K562 (cell line): ENCODE measurements around the gene HSPA1L. TPM values are rescaled to one million over a fixed set of nuclear protein-coding genes. Genes with fewer than 3 reads are reported as not detected.

ENCODE experiments used
- ARID1B ChIP-seq: fragments of 450-650 bp; IDR thresholded peaks from 2 replicates; pipeline ENCODE4 v1.6.1; 2016; ENCODE audit warnings: antibody characterized with exemption, mild to moderate bottlenecking, inconsistent platforms
- ELF4 ChIP-seq: fragments of 450-650 bp; formaldehyde crosslinking; IDR thresholded peaks from 2 replicates; pipeline ENCODE4 v1.4.0; 2022; ENCODE audit warnings: missing genetic modification characterization
- EWSR1 ChIP-seq: fragments of 450-650 bp; IDR thresholded peaks from 2 replicates; pipeline ENCODE4 v1.6.1; 2018; ENCODE audit warnings: borderline replicate concordance, mild to moderate bottlenecking, low read depth, moderate library complexity; ENCODE audit not compliant: partially characterized antibody
- JUND ChIP-seq, 2 experiments: IDR thresholded peaks; 2 replicates in 1 of 2; 3 replicates in 1 of 2; pipeline ENCODE4 v1.6.1; 2011; ENCODE audit warnings: borderline replicate concordance in 2 of 2, low read depth in 2 of 2, low read length in 2 of 2, improper control_type of control experiment in 1 of 2, missing biosample characterization in 1 of 2, missing genetic modification characterization in 1 of 2, missing genetic modification reagents in 1 of 2
- LEF1 ChIP-seq: fragments of 450-650 bp; IDR thresholded peaks from 2 replicates; pipeline ENCODE4 v1.6.1; 2016; ENCODE audit warnings: mild to moderate bottlenecking
- NUFIP1 ChIP-seq: fragments of 450-650 bp; IDR thresholded peaks from 2 replicates; pipeline ENCODE4 v1.6.1; 2018; ENCODE audit not compliant: partially characterized antibody
- PHF21A ChIP-seq: fragments of 450-650 bp; IDR thresholded peaks from 2 replicates; pipeline ENCODE4 v1.6.1; 2017; ENCODE audit warnings: low read depth, borderline replicate concordance
- PTTG1 ChIP-seq: fragments of 450-650 bp; IDR thresholded peaks from 2 replicates; pipeline ENCODE4 v1.6.1; 2016; ENCODE audit warnings: low read depth, mild to moderate bottlenecking, missing genetic modification characterization, missing compliant biosample characterization
- SMARCC2 ChIP-seq: fragments of 450-650 bp; IDR thresholded peaks from 2 replicates; pipeline ENCODE4 v1.6.1; 2017; ENCODE audit warnings: antibody characterized with exemption, moderate library complexity, mild to moderate bottlenecking, low read depth
- SP1 ChIP-seq: sonication (generic); formaldehyde crosslinking; IDR thresholded peaks from 2 replicates; pipeline ENCODE4 v1.8.1; 2022; ENCODE audit warnings: mild to moderate bottlenecking, missing genetic modification reagents
- TEAD4 ChIP-seq, 2 experiments: sonication (generic) in 1 of 2; formaldehyde crosslinking in 1 of 2; IDR thresholded peaks; 2 replicates each; pipeline versions ENCODE4 v1.6.1 to v1.8.0; 2012 to 2022; ENCODE audit warnings: borderline replicate concordance in 1 of 2, inconsistent platforms in 1 of 2, low read length in 1 of 2, mild to moderate bottlenecking in 1 of 2, missing genetic modification reagents in 1 of 2
- ZNF224 ChIP-seq: sonication (generic); formaldehyde crosslinking; IDR thresholded peaks from 2 replicates; pipeline ENCODE4 v1.8.0; 2022; ENCODE audit warnings: mild to moderate bottlenecking, missing genetic modification reagents
- ZNF583 ChIP-seq: fragments of 250-450 bp; sonication (Bioruptor Pico); IDR thresholded peaks from 2 replicates; pipeline ENCODE4 v1.4.0; 2020
- ZNF764 ChIP-seq: fragments of 250-450 bp; sonication (Bioruptor Pico); IDR thresholded peaks from 2 replicates; pipeline ENCODE4 v1.4.0; 2020; ENCODE audit warnings: low read depth, mild to moderate bottlenecking, moderate library complexity
- ZZZ3 ChIP-seq: fragments of 450-650 bp; IDR thresholded peaks from 2 replicates; pipeline ENCODE4 v1.6.1; 2016; ENCODE audit warnings: antibody characterized with exemption, mild to moderate bottlenecking, moderate library complexity
- polyA plus RNA-seq, 8 experiments: library from polyadenylated mRNA; depleted of rRNA in 4 of 8; stranded (reverse) in 5 of 8; unstranded in 3 of 8; fragments of >200 nt; fragmentation: Nextera tagmentation in 2 of 8; fragmentation: Illumina TruSeq in 1 of 8; extraction: Ambion mirVana in 2 of 8; extraction: Trizol in 1 of 8; gene quantifications; 2 replicates each; pipeline versions ENCODE4 v1.2.1 to v1.2.3, GENCODE V29; 2011 to 2014; ENCODE audit warnings: inconsistent platforms in 1 of 8, missing spikeins in 1 of 8
- total RNA-seq, 7 experiments: library from RNA; depleted of rRNA in 6 of 7; stranded (reverse); fragments of >200 nt in 6 of 7; fragmentation: Illumina TruSeq in 2 of 7; extraction: Trizol in 2 of 7; gene quantifications; 2 replicates each; pipeline versions ENCODE4 v1.2.1 to v1.2.3, GENCODE V29; 2011 to 2021; ENCODE audit warnings: low replicate concordance in 1 of 7
- TF ChIP-seq, protein P1 (sequence below), 3 experiments: IDR thresholded peaks in 2 of 3; conservative IDR thresholded peaks in 1 of 3; 2 replicates each; pipeline ENCODE4 v1.5.1; 2011 to 2012; ENCODE audit warnings: low read length in 3 of 3, mild to moderate bottlenecking in 3 of 3, control low read depth in 2 of 3, improper control_type of control experiment in 1 of 3, inconsistent platforms in 1 of 3, low read depth in 1 of 3, mixed read lengths in 1 of 3, moderate library complexity in 1 of 3; ENCODE audit not compliant: insufficient read depth in 2 of 3
- TF ChIP-seq, protein P2 (sequence below): fragments of 450-650 bp; IDR thresholded peaks from 2 replicates; pipeline ENCODE4 v1.6.1; 2016; ENCODE audit warnings: missing biosample characterization, missing genetic modification characterization
- TF ChIP-seq, protein P3 (sequence below): sonication (generic); formaldehyde crosslinking; IDR thresholded peaks from 2 replicates; pipeline ENCODE4 v1.8.0; 2022; ENCODE audit warnings: missing genetic modification reagents, mild to moderate bottlenecking, moderate library complexity, borderline replicate concordance
- TF ChIP-seq, protein P4 (sequence below), 2 experiments: IDR thresholded peaks in 1 of 2; conservative IDR thresholded peaks in 1 of 2; 2 replicates each; pipeline ENCODE4 v1.6.1; 2016; ENCODE audit warnings: low read depth in 2 of 2, mild to moderate bottlenecking in 1 of 2, missing compliant biosample characterization in 1 of 2, missing genetic modification characterization in 1 of 2, moderate library complexity in 1 of 2

The HSPA1L gene
- total and polyA plus RNA-seq, 9 of the 15 experiments (the other 6 are each of a cell fraction or from before 2014, with no cell fraction given) = 0.14 to 2.1 (median 1.3) TPM

DNA sequence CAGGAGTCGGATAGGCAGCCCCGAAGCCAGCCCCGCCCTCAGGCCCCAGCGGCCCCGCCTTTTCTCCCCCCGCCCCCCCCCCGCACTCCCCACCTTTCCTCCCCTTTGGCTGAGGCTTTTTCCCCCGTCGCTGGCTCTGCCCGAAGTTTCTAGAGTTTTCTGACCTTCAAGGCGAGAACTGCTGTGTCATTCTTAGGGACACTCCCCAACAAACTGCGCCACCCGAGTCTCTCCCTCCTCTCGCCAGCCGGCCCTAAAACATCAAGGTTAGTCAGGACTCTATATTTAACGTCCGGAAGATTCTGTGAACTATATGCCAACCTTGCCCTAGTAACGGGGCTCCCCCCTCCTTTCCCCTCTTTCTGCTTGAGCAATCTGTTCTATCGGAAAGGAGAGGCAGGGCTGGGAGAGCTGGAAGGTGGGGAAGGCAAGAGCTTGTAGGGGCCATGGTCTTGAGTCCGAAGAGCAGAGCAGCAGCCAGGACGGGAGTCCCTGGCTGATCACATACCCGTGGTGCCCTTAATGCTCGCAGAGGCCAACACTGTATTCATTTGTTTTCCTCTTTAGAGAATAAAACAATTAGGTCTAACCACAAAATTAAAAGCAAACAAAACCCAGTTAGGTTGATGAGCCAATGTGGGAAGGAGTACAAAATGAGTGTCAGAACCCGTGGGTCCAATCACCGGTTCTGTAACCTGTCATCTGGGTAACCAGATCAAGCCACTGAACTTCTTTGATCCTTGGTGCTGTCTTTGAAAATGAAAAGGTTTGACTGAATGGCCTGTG lies 7.1 kb upstream of the HSPA1L start (continued):
- no peak for TF ChIP-seq LEF1
- TF ChIP-seq, protein P1, sequence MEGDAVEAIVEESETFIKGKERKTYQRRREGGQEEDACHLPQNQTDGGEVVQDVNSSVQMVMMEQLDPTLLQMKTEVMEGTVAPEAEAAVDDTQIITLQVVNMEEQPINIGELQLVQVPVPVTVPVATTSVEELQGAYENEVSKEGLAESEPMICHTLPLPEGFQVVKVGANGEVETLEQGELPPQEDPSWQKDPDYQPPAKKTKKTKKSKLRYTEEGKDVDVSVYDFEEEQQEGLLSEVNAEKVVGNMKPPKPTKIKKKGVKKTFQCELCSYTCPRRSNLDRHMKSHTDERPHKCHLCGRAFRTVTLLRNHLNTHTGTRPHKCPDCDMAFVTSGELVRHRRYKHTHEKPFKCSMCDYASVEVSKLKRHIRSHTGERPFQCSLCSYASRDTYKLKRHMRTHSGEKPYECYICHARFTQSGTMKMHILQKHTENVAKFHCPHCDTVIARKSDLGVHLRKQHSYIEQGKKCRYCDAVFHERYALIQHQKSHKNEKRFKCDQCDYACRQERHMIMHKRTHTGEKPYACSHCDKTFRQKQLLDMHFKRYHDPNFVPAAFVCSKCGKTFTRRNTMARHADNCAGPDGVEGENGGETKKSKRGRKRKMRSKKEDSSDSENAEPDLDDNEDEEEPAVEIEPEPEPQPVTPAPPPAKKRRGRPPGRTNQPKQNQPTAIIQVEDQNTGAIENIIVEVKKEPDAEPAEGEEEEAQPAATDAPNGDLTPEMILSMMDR (IDR thresholded peaks at IDR 0.05 in 2 of 3, conservative IDR thresholded peaks at IDR 0.05 in 1 of 3; ENCODE audit: insufficient read depth in 2 of 3, low read depth in 1 of 3, low read length in 3 of 3) = no peak; a peak in 1 of 6 replicates
- TF ChIP-seq, protein P2, sequence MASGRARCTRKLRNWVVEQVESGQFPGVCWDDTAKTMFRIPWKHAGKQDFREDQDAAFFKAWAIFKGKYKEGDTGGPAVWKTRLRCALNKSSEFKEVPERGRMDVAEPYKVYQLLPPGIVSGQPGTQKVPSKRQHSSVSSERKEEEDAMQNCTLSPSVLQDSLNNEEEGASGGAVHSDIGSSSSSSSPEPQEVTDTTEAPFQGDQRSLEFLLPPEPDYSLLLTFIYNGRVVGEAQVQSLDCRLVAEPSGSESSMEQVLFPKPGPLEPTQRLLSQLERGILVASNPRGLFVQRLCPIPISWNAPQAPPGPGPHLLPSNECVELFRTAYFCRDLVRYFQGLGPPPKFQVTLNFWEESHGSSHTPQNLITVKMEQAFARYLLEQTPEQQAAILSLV (tag) = no peak
- TF ChIP-seq ZNF764 (CRISPR knock-in tag) = no peak
- TF ChIP-seq, protein P3, sequence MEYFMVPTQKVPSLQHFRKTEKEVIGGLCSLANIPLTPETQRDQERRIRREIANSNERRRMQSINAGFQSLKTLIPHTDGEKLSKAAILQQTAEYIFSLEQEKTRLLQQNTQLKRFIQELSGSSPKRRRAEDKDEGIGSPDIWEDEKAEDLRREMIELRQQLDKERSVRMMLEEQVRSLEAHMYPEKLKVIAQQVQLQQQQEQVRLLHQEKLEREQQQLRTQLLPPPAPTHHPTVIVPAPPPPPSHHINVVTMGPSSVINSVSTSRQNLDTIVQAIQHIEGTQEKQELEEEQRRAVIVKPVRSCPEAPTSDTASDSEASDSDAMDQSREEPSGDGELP (CRISPR knock-in tag) = peak; percentile 61; the same call in 1 of the 2 replicates
- peak; percentile 47 for TF ChIP-seq SP1 (CRISPR knock-in tag)
- TF ChIP-seq ZNF583 (CRISPR knock-in tag) = peak; percentile 68; the same call in 1 of the 2 replicates
- TF ChIP-seq JUND (IDR thresholded peaks at IDR 0.05; ENCODE audit: borderline replicate concordance, low read depth, low read length) = peak; percentile 86
- TF ChIP-seq JUND (tag; IDR thresholded peaks at IDR 0.05; ENCODE audit: borderline replicate concordance, low read depth, low read length) = no peak; the same call in 1 of the 3 replicates
- no peak for TF ChIP-seq ZZZ3
- TF ChIP-seq ZNF224 (CRISPR knock-in tag) = no peak
- TF ChIP-seq SMARCC2 = peak; percentile 87
- peak; percentile 50; the same call in 1 of the 2 replicates for TF ChIP-seq PTTG1 (tag)
- TF ChIP-seq, protein P4, sequence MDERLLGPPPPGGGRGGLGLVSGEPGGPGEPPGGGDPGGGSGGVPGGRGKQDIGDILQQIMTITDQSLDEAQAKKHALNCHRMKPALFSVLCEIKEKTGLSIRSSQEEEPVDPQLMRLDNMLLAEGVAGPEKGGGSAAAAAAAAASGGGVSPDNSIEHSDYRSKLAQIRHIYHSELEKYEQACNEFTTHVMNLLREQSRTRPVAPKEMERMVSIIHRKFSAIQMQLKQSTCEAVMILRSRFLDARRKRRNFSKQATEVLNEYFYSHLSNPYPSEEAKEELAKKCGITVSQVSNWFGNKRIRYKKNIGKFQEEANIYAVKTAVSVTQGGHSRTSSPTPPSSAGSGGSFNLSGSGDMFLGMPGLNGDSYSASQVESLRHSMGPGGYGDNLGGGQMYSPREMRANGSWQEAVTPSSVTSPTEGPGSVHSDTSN (CRISPR knock-in tag; IDR thresholded peaks at IDR 0.05; ENCODE audit: low read depth) = no peak
- TF ChIP-seq, protein P4 (tag; conservative IDR thresholded peaks at IDR 0.05; ENCODE audit: low read depth) = 0 out of 2 replicates have a peak, but pooled peaks have one; percentile 7
- TF ChIP-seq EWSR1 = no peak
- no peak for TF ChIP-seq PHF21A
- no peak for TF ChIP-seq ARID1B
- TF ChIP-seq NUFIP1 = no peak
- TF ChIP-seq ELF4 (CRISPR knock-in tag) = peak; percentile 88; the same call in 1 of the 2 replicates
- peak; percentile 29 for TF ChIP-seq TEAD4 (IDR thresholded peaks at IDR 0.05; ENCODE audit: low read length)
- no peak for TF ChIP-seq TEAD4 (CRISPR knock-in tag; IDR thresholded peaks at IDR 0.05; ENCODE audit: borderline replicate concordance)
